Activated CD4-positive, alpha-beta T cell treated with anti-CD3 and anti-CD28 coated beads, Interleukin-2, Interleukin-4, amounts not matched to agents 100 ng/mL and 50 ng/mL, durations not matched to agents 16 hours and 8 hours (primary cell): ENCODE data around the gene OPALIN.
"Not testable (repeated sequence)": the region's sequence is repeated elsewhere in the genome, so short reads cannot be mapped to it uniquely, and the experiment has no call there.

Experiments
- DNase-seq: peaks from one replicate; pipeline ENCODE4 v3.0.0-alpha.2; 2020; ENCODE audit warnings: low spot score

Gene OPALIN

GRCh38 chr10:96338279-96338925, 20.4 kb downstream of the OPALIN start:
- no peak for DNase-seq

GRCh38 chr10:96337106-96337505, 21.7 kb downstream of the OPALIN start:
- DNase-seq, result no peak

- DNase-seq, result peak; percentile 16
Measured at GRCh38 chr10:96334616-96335526, 23.9 kb downstream of the OPALIN start.

- DNase-seq, result no peak
Measured at GRCh38 chr10:96333101-96333500, 25.7 kb downstream of the OPALIN start.

- DNase-seq, result no peak
Measured at GRCh38 chr10:96327462-96327861, 31.3 kb downstream of the OPALIN start.

GRCh38 chr10:96325719-96326373, 33.0 kb downstream of the OPALIN start:
- peak; percentile 52 for DNase-seq

- DNase-seq, result no peak
Measured at GRCh38 chr10:96324447-96324846, 34.4 kb downstream of the OPALIN start.

GRCh38 chr10:96322275-96322674, 36.5 kb downstream of the OPALIN start:
- no peak for DNase-seq

- no peak for DNase-seq
Measured at GRCh38 chr10:96321822-96322221, 37.0 kb downstream of the OPALIN start.

- no peak for DNase-seq
Measured at GRCh38 chr10:96319754-96320474, 38.9 kb downstream of the OPALIN start.

GRCh38 chr10:96317067-96317833, 41.6 kb downstream of the OPALIN start:
- DNase-seq, result no peak

- DNase-seq, result no peak
Measured at GRCh38 chr10:96313344-96313743, 45.5 kb downstream of the OPALIN start.

- DNase-seq, result no peak
Measured at GRCh38 chr10:96311180-96311715, 47.6 kb downstream of the OPALIN start.

- DNase-seq, result no peak
Measured at GRCh38 chr10:96310321-96310669, 48.5 kb downstream of the OPALIN start.

- no peak for DNase-seq
Measured at GRCh38 chr10:96309628-96310320, 49.0 kb downstream of the OPALIN start.

GRCh38 chr10:96308854-96309253, 49.9 kb downstream of the OPALIN start:
- DNase-seq, result not testable (repeated sequence)

GRCh38 chr10:96306516-96306915, 52.3 kb downstream of the OPALIN start:
- DNase-seq, result no peak

- DNase-seq, result no peak
Measured at GRCh38 chr10:96305019-96305418, 53.8 kb downstream of the OPALIN start.

- no peak for DNase-seq
Measured at GRCh38 chr10:96304230-96304629, 54.6 kb downstream of the OPALIN start, which contains the start of gene DNTT. DNTT (plus strand) TSS chr10:96304434; CDS start chr10:96304498, 64 bp downstream.

- no peak for DNase-seq
Measured at GRCh38 chr10:96301616-96302015, 57.2 kb downstream of the OPALIN start.
